IPS-15b (cell line): Measurements from ENCODE around the gene TCF7L2.
A peak's percentile ranks its signal among the peaks of the same experiment; 100 is the strongest.

Source experiments
- H3K27me3 ChIP-seq: one replicate; pipeline ENCODE4 v1.6.1; 2013; ENCODE audit warnings: low read length; ENCODE audit not compliant: control insufficient read depth, insufficient read depth
- H3K36me3 ChIP-seq: one replicate; pipeline ENCODE4 v1.6.1; 2013; ENCODE audit warnings: low read length; ENCODE audit not compliant: control insufficient read depth, insufficient read depth
- H3K4me1 ChIP-seq: one replicate; pipeline ENCODE4 v1.6.1; 2013; ENCODE audit warnings: mild to moderate bottlenecking, low read length; ENCODE audit not compliant: control insufficient read depth, insufficient read depth
- H3K4me3 ChIP-seq: one replicate; pipeline ENCODE4 v1.5.1; 2013; ENCODE audit warnings: low read depth, low read length
- H3K9ac ChIP-seq: one replicate; pipeline ENCODE4 v1.6.1; 2013; ENCODE audit warnings: low read depth, mild to moderate bottlenecking, low read length
- H3K9me3 ChIP-seq: one replicate; pipeline ENCODE4 v1.6.1; 2013; ENCODE audit warnings: mild to moderate bottlenecking, low read length; ENCODE audit not compliant: control insufficient read depth, insufficient read depth

TCF7L2 gene

DNA sequence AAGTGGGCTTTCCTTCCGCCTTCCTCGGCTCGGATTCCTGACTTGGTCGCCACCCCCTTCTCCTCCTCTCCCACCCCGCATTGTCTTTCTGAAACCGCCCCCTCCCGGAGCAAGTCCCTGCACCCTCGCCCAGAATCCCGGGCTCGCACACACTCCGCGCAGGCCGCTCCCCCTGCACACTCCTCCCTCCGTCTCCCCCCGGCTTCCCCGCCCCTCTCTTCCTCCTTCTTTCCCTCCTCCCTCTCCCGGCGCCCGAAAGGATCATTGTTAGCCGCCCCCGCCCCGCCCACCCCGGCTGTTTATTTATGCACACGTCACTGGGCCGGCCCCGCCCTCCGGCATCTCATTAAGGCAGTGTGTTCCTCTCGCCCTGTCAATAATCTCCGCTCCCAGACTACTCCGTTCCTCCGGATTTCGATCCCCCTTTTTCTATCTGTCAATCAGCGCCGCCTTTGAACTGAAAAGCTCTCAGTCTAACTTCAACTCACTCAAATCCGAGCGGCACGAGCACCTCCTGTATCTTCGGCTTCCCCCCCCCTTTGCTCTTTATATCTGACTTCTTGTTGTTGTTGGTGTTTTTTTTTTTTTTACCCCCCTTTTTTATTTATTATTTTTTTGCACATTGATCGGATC, at the start of gene TCF7L2:
TSS of gene TCF7L2 (plus strand) at position 373 of the 633 bp plus-strand sequence. CDS start 510 bp downstream, outside the sequence.
- Histone ChIP-seq H3K27me3 (no peaks in the 10 kb centered on the region), H3K9me3 (no peaks in the 10 kb centered on the region), H3K4me3 (peak within 1 kb of the TSS; percentile 91), H3K4me1 (peaks cover 36% of the 10 kb centered on the region), H3K9ac (peak within 1 kb of the TSS; percentile 97), H3K36me3 (peaks cover 2% of the 10 kb centered on the region)

DNA sequence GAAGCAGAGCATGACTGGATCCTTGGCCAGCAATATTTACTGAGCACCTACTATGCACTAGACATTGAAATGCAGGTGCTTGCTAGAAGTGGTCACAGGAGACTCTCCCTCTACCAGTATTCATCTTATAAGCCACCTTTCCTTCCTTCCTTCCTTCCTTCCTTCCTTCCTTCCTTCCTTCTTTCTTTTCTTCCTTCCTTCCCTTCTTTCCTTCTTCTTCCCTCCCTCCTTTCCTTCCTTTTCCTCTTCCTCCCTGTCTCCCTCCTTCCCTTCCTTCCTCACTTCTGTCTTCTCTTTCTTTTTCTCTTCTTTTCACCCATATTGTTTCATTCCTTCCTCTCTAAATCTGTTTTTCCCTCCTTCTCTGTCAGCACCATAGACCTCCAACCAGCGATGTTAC, 47.3 kb upstream of the TCF7L2 start:
- H3K9me3 ChIP-seq: no peaks in the 10 kb centered on the region
- no peak overlapping the region for H3K4me3 ChIP-seq
- H3K27me3 ChIP-seq: no peaks in the 10 kb centered on the region
- H3K9ac ChIP-seq: no peak overlapping the region
- H3K36me3 ChIP-seq: no peaks in the 10 kb centered on the region
- peaks cover 5% of the 10 kb centered on the region for H3K4me1 ChIP-seq

DNA sequence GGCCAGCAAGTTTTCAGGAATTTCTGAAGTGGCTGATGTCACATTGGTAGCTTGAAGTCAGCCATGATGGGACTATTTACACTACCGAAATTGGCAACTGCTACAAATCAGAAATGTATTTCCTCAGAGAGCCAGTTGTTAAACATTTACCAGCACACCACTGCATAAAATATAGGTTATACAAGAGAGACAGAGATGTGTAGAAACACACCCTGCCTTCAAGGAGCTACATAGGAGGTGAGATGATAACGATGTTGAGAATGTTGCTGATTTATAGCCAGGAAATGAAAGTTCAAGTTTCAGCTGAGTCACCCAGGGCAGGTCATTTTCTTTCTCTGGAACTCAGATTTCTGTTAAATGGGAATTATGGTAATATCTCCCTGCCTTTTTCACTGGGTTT, 46.0 kb upstream of the TCF7L2 start:
- H3K4me3 ChIP-seq: no peak overlapping the region
- no peaks in the 10 kb centered on the region for H3K4me1 ChIP-seq
- H3K36me3 ChIP-seq: no peaks in the 10 kb centered on the region
- H3K9me3 ChIP-seq: no peaks in the 10 kb centered on the region
- peaks cover 3% of the 10 kb centered on the region for H3K27me3 ChIP-seq
- no peak overlapping the region for H3K9ac ChIP-seq

DNA sequence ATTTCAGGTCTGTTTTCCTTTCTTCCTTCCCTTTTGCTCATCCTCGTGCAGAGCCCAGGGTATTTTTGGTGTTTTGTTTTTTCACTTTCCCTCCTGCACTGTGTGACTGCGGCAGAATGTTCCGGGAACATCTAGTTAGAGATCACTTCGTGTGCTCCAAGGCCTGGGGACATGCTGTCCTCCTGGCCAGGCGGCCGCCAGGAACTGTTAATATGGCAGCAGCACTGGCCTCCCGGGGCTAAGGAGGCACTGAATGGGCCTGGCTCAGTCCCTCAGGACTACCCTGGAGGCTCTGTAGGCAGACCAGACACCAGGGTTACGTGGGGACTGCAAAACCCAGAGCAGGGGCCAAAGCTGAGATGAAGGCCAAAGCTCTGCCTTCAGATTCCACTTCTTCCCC, 43.1 kb upstream of the TCF7L2 start:
- Histone ChIP-seq H3K36me3 (no peaks in the 10 kb centered on the region), H3K9me3 (no peaks in the 10 kb centered on the region), H3K9ac (no peak overlapping the region), H3K4me3 (no peak overlapping the region), H3K27me3 (peaks cover 8% of the 10 kb centered on the region), H3K4me1 (no peaks in the 10 kb centered on the region)

DNA sequence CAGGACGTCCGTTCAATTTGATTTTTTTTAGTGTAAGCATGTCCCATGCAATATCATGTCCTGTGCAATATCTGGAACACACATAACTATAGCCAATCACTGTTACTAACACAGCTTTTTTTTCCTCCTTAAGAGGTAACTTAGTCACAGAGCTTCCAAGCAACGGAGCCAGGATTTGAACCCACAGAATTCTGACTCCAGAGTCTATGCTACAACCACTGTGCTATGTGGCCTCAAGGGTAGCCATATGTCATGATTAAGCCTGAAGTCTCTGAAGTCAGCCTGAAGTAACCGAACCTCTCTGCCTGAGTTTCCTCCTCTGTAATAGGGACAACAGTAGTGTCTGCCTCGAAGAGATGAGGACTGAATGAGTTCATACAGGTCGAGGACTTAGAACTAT, 42.2 kb upstream of the TCF7L2 start:
- Histone ChIP-seq H3K27me3 (peaks cover 16% of the 10 kb centered on the region), H3K9me3 (no peaks in the 10 kb centered on the region), H3K4me3 (no peak overlapping the region), H3K9ac (no peak overlapping the region), H3K36me3 (no peaks in the 10 kb centered on the region), H3K4me1 (peaks cover 6% of the 10 kb centered on the region)

DNA sequence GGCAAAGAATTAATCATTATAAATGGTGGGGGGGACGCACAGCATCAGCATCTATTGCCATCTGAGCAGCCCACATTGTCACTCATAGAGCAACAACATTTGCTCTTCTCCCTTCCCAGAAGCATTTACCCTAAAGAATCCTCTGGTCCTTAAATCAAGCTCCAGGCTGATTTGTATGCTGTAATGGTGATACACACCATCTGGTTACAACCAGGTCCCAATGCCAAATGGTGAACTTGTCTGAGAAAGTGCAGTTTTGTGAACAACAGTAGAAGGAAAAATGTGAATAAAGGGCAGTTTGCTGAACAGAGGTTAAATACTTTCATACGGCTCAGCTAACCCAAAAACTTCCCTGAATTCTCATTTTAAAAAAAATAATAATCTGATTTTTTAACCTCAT, 38.8 kb upstream of the TCF7L2 start:
- H3K36me3 ChIP-seq: no peaks in the 10 kb centered on the region
- H3K9ac ChIP-seq: no peak overlapping the region
- no peak overlapping the region for H3K4me3 ChIP-seq
- no peaks in the 10 kb centered on the region for H3K9me3 ChIP-seq
- peaks cover 20% of the 10 kb centered on the region for H3K4me1 ChIP-seq
- peaks cover 44% of the 10 kb centered on the region for H3K27me3 ChIP-seq

DNA sequence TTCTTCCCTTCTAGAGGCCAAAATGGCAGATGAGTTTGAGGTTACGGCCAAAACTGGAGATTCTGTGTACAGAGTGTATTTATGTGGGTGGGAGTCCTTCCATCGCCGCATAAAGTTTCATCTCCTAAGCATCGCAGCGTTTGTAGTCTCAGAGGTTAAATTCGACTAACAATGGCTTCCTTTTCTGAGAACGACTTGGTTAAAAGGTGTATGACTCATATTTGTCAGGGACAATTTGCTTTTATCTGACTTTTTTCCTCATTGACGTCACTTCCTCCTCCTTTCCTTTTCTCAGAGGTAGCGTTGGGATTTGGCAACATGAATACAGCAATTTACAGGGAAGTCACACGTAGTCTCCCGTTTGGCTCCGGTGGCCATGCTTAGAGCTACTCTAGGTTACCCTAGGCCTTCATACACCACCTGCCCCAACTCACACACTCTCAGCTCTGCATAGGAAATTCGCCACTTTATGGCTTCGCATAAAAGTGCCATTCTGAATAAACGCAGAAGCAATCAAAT, 37.6 kb upstream of the TCF7L2 start:
- peaks cover 56% of the 10 kb centered on the region for H3K27me3 ChIP-seq
- no peaks in the 10 kb centered on the region for H3K36me3 ChIP-seq
- no peaks in the 10 kb centered on the region for H3K9me3 ChIP-seq
- no peak overlapping the region for H3K4me3 ChIP-seq
- no peak overlapping the region for H3K9ac ChIP-seq
- H3K4me1 ChIP-seq: peaks cover 20% of the 10 kb centered on the region

DNA sequence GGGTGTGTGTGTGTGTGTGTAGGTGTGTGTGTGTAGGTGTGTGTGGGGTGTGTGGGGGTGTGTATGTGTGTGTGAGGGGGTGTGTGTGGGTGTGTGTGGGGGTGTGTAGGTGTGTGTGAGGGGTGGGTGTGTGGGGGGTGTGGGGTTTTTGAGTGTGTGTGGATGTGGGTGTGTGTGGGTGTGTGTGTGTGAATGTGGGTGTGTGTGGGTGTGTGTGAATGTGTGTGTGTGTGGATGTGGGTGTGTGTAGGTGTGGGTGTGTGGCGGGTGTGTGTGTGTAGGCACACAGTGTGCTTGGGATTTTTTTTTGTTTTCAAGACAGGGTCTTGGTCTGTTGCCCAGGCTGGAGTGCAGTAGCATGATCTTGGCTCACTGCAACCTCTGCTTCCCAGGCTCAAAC, 36.8 kb upstream of the TCF7L2 start:
- H3K4me3 ChIP-seq: no peak overlapping the region
- peaks cover 62% of the 10 kb centered on the region for H3K27me3 ChIP-seq
- H3K4me1 ChIP-seq: peaks cover 28% of the 10 kb centered on the region
- no peaks in the 10 kb centered on the region for H3K36me3 ChIP-seq
- H3K9ac ChIP-seq: no peak overlapping the region
- H3K9me3 ChIP-seq: no peaks in the 10 kb centered on the region

DNA sequence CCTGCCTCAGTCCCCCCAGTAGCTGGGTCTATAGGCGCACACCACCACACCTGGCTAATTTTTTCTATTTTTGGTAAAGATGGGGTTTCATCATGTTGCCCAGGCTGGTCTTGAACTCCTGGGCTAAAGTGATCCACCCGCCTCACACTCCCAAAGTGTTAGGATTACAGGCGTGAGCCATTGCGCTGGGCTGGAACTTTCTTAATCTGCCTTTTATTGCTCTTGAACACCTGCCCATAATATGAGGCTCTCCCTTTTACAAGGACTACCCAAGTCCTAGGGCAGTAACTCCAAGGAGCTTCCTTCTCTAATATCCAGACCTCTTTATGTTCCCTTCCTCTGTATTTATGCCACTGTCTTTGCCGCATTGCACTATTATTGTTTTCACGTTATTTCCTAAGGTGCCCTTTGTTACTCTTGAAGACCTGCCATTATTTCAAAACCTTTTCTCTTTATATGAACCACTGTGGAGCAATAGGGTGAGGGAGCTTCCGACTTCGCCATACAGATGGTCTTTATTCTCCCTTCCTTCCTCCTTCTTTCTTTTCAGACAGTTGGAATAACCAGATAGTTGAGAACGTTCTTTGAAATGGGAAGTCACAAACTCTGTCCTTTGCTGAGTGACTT, 36.3 kb upstream of the TCF7L2 start:
- no peaks in the 10 kb centered on the region for H3K9me3 ChIP-seq
- H3K9ac ChIP-seq: no peak overlapping the region
- H3K4me1 ChIP-seq: peaks cover 33% of the 10 kb centered on the region
- no peak overlapping the region for H3K4me3 ChIP-seq
- peaks cover 67% of the 10 kb centered on the region for H3K27me3 ChIP-seq
- H3K36me3 ChIP-seq: no peaks in the 10 kb centered on the region

DNA sequence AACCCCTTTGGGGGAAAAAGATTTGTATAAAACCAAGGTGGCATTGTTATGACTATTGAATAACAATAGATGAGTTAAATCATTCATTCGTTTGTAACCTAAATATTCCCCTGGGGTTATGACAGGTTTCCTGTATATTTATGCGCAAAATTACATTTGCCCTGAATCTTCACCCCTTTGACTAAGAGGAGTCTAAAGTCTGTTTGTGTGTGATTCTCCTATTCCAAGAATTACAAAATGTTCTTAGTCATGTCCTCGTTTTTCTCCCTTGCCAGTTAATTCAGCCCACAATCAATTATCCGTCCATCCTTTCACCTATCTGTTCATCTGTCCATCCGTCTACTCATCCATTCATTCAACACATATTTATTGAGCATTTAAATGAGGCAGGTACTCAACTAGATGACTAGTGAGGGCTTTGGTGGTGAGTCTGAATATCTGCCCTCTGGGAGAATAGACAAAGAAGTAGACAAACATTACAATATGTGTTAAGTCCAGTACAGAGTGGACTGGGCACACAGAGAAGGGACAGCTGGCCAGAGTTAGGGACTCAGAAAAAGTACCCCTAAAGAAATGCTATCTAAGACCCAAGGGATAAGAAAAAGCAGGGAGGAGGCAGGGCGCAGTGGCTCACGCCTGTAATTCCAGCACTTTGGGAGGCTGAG, 35.6 kb upstream of the TCF7L2 start:
- Histone ChIP-seq H3K9ac (no peak overlapping the region), H3K27me3 (peaks cover 73% of the 10 kb centered on the region), H3K4me3 (no peak overlapping the region), H3K9me3 (no peaks in the 10 kb centered on the region), H3K4me1 (peaks cover 33% of the 10 kb centered on the region), H3K36me3 (no peaks in the 10 kb centered on the region)

DNA sequence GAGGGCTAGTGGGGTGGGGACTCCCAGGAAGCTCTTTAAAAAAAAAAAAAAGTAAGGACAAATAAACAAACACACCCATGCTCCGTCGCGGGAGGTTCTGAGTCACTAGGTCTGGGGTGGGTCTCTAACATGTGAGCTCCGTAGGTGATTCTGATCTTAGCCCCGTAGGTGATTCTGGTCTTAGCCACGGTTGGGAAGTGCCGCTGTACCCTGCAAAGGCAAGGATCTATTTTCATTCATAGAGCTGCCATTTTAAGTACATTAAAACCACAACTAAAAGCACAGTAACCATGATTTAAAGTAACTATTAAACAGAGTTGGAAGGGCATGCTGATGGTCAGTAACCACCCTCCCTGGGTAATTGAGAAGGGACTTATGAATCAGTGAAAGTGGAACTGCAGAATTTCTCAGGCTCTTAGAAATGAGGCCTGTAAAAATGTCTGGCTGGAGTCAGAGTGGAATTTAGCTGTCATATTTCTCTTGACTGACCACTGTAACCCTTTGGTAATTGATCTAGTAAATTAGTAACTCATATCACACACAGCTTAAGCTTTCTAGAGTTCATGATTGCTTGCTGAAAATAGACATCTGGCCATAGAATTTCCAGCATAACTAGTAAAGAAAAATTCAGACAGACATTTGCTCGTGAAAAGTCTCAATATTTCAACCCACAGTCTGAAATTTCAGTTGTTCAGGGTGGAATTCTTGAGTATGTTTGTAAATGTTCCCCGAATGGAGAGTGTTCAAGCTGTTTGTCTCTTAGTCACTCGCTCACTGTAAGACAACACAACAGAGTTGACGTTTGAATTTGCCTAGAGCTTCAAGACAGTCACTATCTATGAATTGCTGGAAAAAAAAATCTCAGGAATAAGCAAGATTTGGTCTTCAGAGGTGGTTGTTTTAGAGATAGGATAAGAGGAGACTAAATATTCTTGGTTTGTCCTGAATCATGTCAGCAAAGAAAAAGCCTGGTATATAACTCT, 34.2 kb upstream of the TCF7L2 start:
- H3K27me3 ChIP-seq: peaks cover 75% of the 10 kb centered on the region
- H3K9me3 ChIP-seq: no peaks in the 10 kb centered on the region
- H3K9ac ChIP-seq: no peak overlapping the region
- H3K4me1 ChIP-seq: peaks cover 33% of the 10 kb centered on the region
- no peaks in the 10 kb centered on the region for H3K36me3 ChIP-seq
- H3K4me3 ChIP-seq: no peak overlapping the region
